NCI-H226 (cell line): Measurements from ENCODE around the gene TMSB10.
"Not testable (repeated sequence)": the region's sequence is repeated elsewhere in the genome, so short reads cannot be mapped to it uniquely, and the experiment has no call there.

ENCODE experiments used
- DNase-seq: peaks from one replicate; pipeline ENCODE4 v3.0.0-alpha.2; 2015

The TMSB10 gene

GRCh38 chr2:84904717-84905174 is 710 bp upstream of the TMSB10 start:
- no peak for DNase-seq

- no peak for DNase-seq
Measured at GRCh38 chr2:84906108-84906899, 848 bp downstream of the TMSB10 start.

GRCh38 chr2:84906900-84907714 is 1.7 kb downstream of the TMSB10 start:
- DNase-seq = peak; percentile 92

GRCh38 chr2:84908948-84909713 is 3.7 kb downstream of the TMSB10 start:
- DNase-seq = no peak

- DNase-seq = no peak
Measured at GRCh38 chr2:84911135-84911678, 5.8 kb downstream of the TMSB10 start.

- no peak for DNase-seq
Measured at GRCh38 chr2:84912984-84913383, 7.5 kb downstream of the TMSB10 start.

- DNase-seq = no peak
Measured at GRCh38 chr2:84914334-84914733, 8.9 kb downstream of the TMSB10 start.

- not testable (repeated sequence) for DNase-seq
Measured at GRCh38 chr2:84915675-84916074, 10.2 kb downstream of the TMSB10 start.

- not testable (repeated sequence) for DNase-seq
Measured at GRCh38 chr2:84917821-84918220, 12.4 kb downstream of the TMSB10 start.

GRCh38 chr2:84918430-84918829 is 13.0 kb downstream of the TMSB10 start:
- no peak for DNase-seq

GRCh38 chr2:84919885-84920580 is 14.6 kb downstream of the TMSB10 start:
- peak; percentile 90 for DNase-seq

- no peak for DNase-seq
Measured at GRCh38 chr2:84923009-84923408, 17.6 kb downstream of the TMSB10 start.

GRCh38 chr2:84924173-84925106 is 19.0 kb downstream of the TMSB10 start:
- peak; percentile 95 for DNase-seq

- DNase-seq = no peak
Measured at GRCh38 chr2:84925336-84925723, 19.9 kb downstream of the TMSB10 start.

GRCh38 chr2:84925724-84926376 is 20.4 kb downstream of the TMSB10 start:
- DNase-seq = peak; percentile 92

- DNase-seq = no peak
Measured at GRCh38 chr2:84927275-84927627, 21.8 kb downstream of the TMSB10 start.

- DNase-seq = no peak
Measured at GRCh38 chr2:84931384-84931821, 25.9 kb downstream of the TMSB10 start.

- peak; percentile 59 for DNase-seq
Measured at GRCh38 chr2:84938194-84938879, 32.9 kb downstream of the TMSB10 start.

GRCh38 chr2:84939426-84940087 is 34.1 kb downstream of the TMSB10 start:
- DNase-seq = no peak
